Activated T-cell treated with anti-CD3 and anti-CD28 coated beads, Interleukin-2, amount 50 U/mL, for 48 hours (primary cell): ENCODE data around the gene TTLL6.
"Not testable (repeated sequence)": the region's sequence is repeated elsewhere in the genome, so short reads cannot be mapped to it uniquely, and the experiment has no call there.

ENCODE experiments used
- DNase-seq, 2 experiments: peaks; one replicate each; pipeline ENCODE4 v3.0.0-alpha.2; 2020

The TTLL6 gene

GRCh38 chr17:48722201-48722907, 94.7 kb downstream of the TTLL6 start, which contains the start of gene PRAC1:
PRAC1 (minus strand) TSS chr17:48722518; CDS start chr17:48722392, 126 bp downstream.
- no peak for DNase-seq

GRCh38 chr17:48721009-48721402, 96.0 kb downstream of the TTLL6 start:
- no peak for DNase-seq

- no peak for DNase-seq
These were observed 96.6 kb downstream of the TTLL6 start for GRCh38 chr17:48720266-48721008.

- DNase-seq = no peak
These were observed 97.3 kb downstream of the TTLL6 start for GRCh38 chr17:48719642-48720265.

- peak in 1 of 2 experiments; percentile 40 for DNase-seq
These were observed 98.0 kb downstream of the TTLL6 start for GRCh38 chr17:48718761-48719641.

- peak in 1 of 2 experiments; percentile 24 for DNase-seq
These were observed 98.7 kb downstream of the TTLL6 start for GRCh38 chr17:48718227-48718760.

GRCh38 chr17:48717367-48718226, 99.4 kb downstream of the TTLL6 start:
- no peak for DNase-seq

GRCh38 chr17:48716549-48716948, 100.5 kb downstream of the TTLL6 start:
- not testable (repeated sequence) for DNase-seq

GRCh38 chr17:48715496-48716399, 101.3 kb downstream of the TTLL6 start:
- no peak for DNase-seq
